ENCODE data around the gene TEX44. TPM values are rescaled to one million over a fixed set of nuclear protein-coding genes. Genes with fewer than 3 reads are reported as not detected.

The TEX44 gene
- total and polyA plus RNA-seq, 4 donors, result not detected

DNA sequence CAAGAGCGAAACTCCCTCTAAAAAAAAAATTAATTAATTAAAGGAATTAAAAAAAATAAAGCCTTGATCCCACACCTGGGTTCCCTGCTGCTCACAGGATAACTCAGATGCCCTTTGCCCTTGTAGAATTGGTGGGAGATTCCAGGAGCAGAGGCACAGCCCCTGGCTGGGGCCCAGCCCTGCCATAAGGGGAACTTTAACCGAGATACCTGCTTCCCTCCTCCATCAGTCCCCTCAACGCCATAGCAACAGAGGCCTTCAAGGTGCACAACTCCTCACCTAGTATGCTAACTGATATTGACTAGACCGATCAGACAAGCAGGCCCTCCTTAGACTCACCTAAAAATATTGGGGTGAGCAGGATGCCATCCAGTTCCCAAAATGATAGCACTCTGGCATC, 23.6 kb downstream of the TEX44 start:
- Histone ChIP-seq H3K9ac (ENCODE audit: insufficient read depth in 1 of 2, low read length in 2 of 2) (no peak overlapping the region), H3K4me3 (no peak overlapping the region), H3K27me3 (ENCODE audit: control insufficient read depth in 3 of 3, insufficient read depth in 3 of 3, low read length in 2 of 3) (no peaks in the 10 kb centered on the region), H3K4me1 (ENCODE audit: control insufficient read depth in 5 of 5, insufficient read depth in 5 of 5, low read length in 5 of 5) (peaks cover 4 to 35% (median 26%) of the 10 kb centered on the region in 5 donors), H3K36me3 (ENCODE audit: control insufficient read depth in 4 of 4, insufficient read depth in 4 of 4, low read length in 4 of 4) (no peaks in the 10 kb centered on the region), H3K27ac (ENCODE audit: low read depth in 1 of 2, low read length in 1 of 2) (no peak overlapping the region), H3K9me3 (ENCODE audit: control insufficient read depth in 4 of 4, insufficient read depth in 3 of 4, low read length in 3 of 4) (peaks cover 0 to 2% (median 0%) of the 10 kb centered on the region in 4 donors)
- ATAC-seq (ENCODE audit: insufficient read depth, low FRiP score) (no peak), DNase-seq (no peak)
- no peak for TF ChIP-seq CTCF (IDR thresholded peaks at IDR 0.05; ENCODE audit: control extremely low read depth, extremely low read depth)
- 79 to 96% methylated on average over 4 of the region's 4 CpGs for WGBS, 2 donors

- Histone ChIP-seq H3K4me1 (ENCODE audit: control insufficient read depth in 5 of 5, insufficient read depth in 5 of 5, low read length in 5 of 5) (peaks cover 0 to 41% (median 26%) of the 10 kb centered on the region in 5 donors), H3K27me3 (ENCODE audit: control insufficient read depth in 3 of 3, insufficient read depth in 3 of 3, low read length in 2 of 3) (no peaks in the 10 kb centered on the region), H3K9ac (ENCODE audit: insufficient read depth in 1 of 2, low read length in 2 of 2) (no peak overlapping the region), H3K4me3 (no peak overlapping the region), H3K36me3 (ENCODE audit: control insufficient read depth in 4 of 4, insufficient read depth in 4 of 4, low read length in 4 of 4) (no peaks in the 10 kb centered on the region), H3K27ac (ENCODE audit: low read depth in 1 of 2, low read length in 1 of 2) (peak overlapping the region in 1 of 2 donors; percentile 43), H3K9me3 (ENCODE audit: control insufficient read depth in 4 of 4, insufficient read depth in 3 of 4, low read length in 3 of 4) (peaks cover 0 to 2% (median 0%) of the 10 kb centered on the region in 4 donors)
- TF ChIP-seq CTCF (IDR thresholded peaks at IDR 0.05; ENCODE audit: control extremely low read depth, extremely low read depth), result no peak
- whole genome bisulfite sequencing, 2 donors, result 58 to 67% methylated on average over 13 of the region's 13 CpGs
- DNase-seq (no peak), ATAC-seq (ENCODE audit: insufficient read depth, low FRiP score) (no peak)
Measured at GRCh38 chr2:231617059-231617926, 24.6 kb downstream of the TEX44 start.

GRCh38 chr2:231621051-231621879, 28.6 kb downstream of the TEX44 start:
- Histone ChIP-seq H3K4me1 (ENCODE audit: control insufficient read depth in 5 of 5, insufficient read depth in 5 of 5, low read length in 5 of 5) (peaks cover 0 to 16% (median 6%) of the 10 kb centered on the region in 5 donors), H3K9me3 (ENCODE audit: control insufficient read depth in 4 of 4, insufficient read depth in 3 of 4, low read length in 3 of 4) (no peaks in the 10 kb centered on the region), H3K4me3 (no peak overlapping the region), H3K27ac (ENCODE audit: low read depth in 1 of 2, low read length in 1 of 2) (peak overlapping the region; percentile 0 to 83), H3K36me3 (ENCODE audit: control insufficient read depth in 4 of 4, insufficient read depth in 4 of 4, low read length in 4 of 4) (no peaks in the 10 kb centered on the region), H3K27me3 (ENCODE audit: control insufficient read depth in 3 of 3, insufficient read depth in 3 of 3, low read length in 2 of 3) (no peaks in the 10 kb centered on the region), H3K9ac (ENCODE audit: insufficient read depth in 1 of 2, low read length in 2 of 2) (no peak overlapping the region)
- no peak for TF ChIP-seq CTCF (IDR thresholded peaks at IDR 0.05; ENCODE audit: control extremely low read depth, extremely low read depth)
- DNase-seq (peak in 2 of 3 donors; percentile 46 to 56), ATAC-seq (ENCODE audit: insufficient read depth, low FRiP score) (no peak)
- 44 to 56% methylated on average over 25 of the region's 25 CpGs for WGBS, 2 donors
